NCI-H2227 (cell line): ENCODE data around the gene PRDM5.

Experiments used
- DNase-seq: peaks from one replicate; lab custom pipeline; 2025; ENCODE audit not compliant: unreplicated experiment; lab: John Stamatoyannopoulos, UW

PRDM5 gene

GRCh38 chr4:120857312-120857711 lies 65.2 kb downstream of the PRDM5 start:
- no peak for DNase-seq

- DNase-seq, result no peak
These were observed 66.2 kb downstream of the PRDM5 start for GRCh38 chr4:120856294-120856693.

GRCh38 chr4:120855307-120856001 lies 67.1 kb downstream of the PRDM5 start:
- DNase-seq, result no peak

- no peak for DNase-seq
These were observed 69.2 kb downstream of the PRDM5 start for GRCh38 chr4:120853161-120853935.

- DNase-seq, result no peak
These were observed 72.4 kb downstream of the PRDM5 start for GRCh38 chr4:120850018-120850599.

GRCh38 chr4:120847019-120847582 lies 75.4 kb downstream of the PRDM5 start:
- no peak for DNase-seq

- no peak for DNase-seq
These were observed 78.0 kb downstream of the PRDM5 start for GRCh38 chr4:120844528-120844921.

- no peak for DNase-seq
These were observed 78.5 kb downstream of the PRDM5 start for GRCh38 chr4:120843849-120844527.

GRCh38 chr4:120842031-120842430 lies 80.5 kb downstream of the PRDM5 start:
- no peak for DNase-seq

GRCh38 chr4:120841580-120841979 lies 80.9 kb downstream of the PRDM5 start:
- no peak for DNase-seq

- no peak for DNase-seq
These were observed 82.4 kb downstream of the PRDM5 start for GRCh38 chr4:120839974-120840751.

- DNase-seq, result no peak
These were observed 83.1 kb downstream of the PRDM5 start for GRCh38 chr4:120839334-120839973.

- DNase-seq, result no peak
These were observed 83.7 kb downstream of the PRDM5 start for GRCh38 chr4:120838784-120839183.

- DNase-seq, result no peak
These were observed 84.9 kb downstream of the PRDM5 start for GRCh38 chr4:120837656-120838055.

- no peak for DNase-seq
These were observed 87.2 kb downstream of the PRDM5 start for GRCh38 chr4:120835342-120835741.

- no peak for DNase-seq
These were observed 92.3 kb downstream of the PRDM5 start for GRCh38 chr4:120830204-120830603.

GRCh38 chr4:120829113-120829831 lies 93.3 kb downstream of the PRDM5 start:
- no peak for DNase-seq

GRCh38 chr4:120826853-120827252 lies 95.7 kb downstream of the PRDM5 start:
- DNase-seq, result no peak

- no peak for DNase-seq
These were observed 96.1 kb downstream of the PRDM5 start for GRCh38 chr4:120826449-120826848.
